Urinary bladder (tissue), 4 donors: ENCODE data around the gene FAM111B. TPM values are rescaled to one million over a fixed set of nuclear protein-coding genes. Genes with fewer than 3 reads are reported as not detected.
A peak's percentile ranks its signal among the peaks of the same experiment; 100 is the strongest.
"Not testable (repeated sequence)": the region's sequence is repeated elsewhere in the genome, so short reads cannot be mapped to it uniquely, and the experiment has no call there.

Experiments
- DNase-seq: peaks from one replicate; pipeline ENCODE4 v3.0.0-alpha.2; 2015; ENCODE audit errors: extremely low spot score
- H3K27ac ChIP-seq: one replicate; pipeline ENCODE4 v1.5.1; 2013; ENCODE audit warnings: low read depth, mild to moderate bottlenecking, moderate library complexity
- H3K36me3 ChIP-seq: one replicate; pipeline ENCODE4 v1.6.1; 2013; ENCODE audit warnings: mild to moderate bottlenecking, moderate library complexity; ENCODE audit not compliant: insufficient read depth
- H3K4me1 ChIP-seq: one replicate; pipeline ENCODE4 v1.6.1; 2013; ENCODE audit warnings: mild to moderate bottlenecking, moderate library complexity; ENCODE audit not compliant: insufficient read depth
- H3K4me3 ChIP-seq: one replicate; pipeline ENCODE4 v1.5.1; 2013; ENCODE audit warnings: low read depth, low read length
- WGBS: extraction: QIAGEN DNeasy Blood & Tissue Kit; methylation state at CpG from one replicate; pipeline ENCODE4 v1.1.7; 2013; 5-methylcytosine and 5-hydroxymethylcytosine counted together
- polyA plus RNA-seq: library from polyadenylated mRNA; stranded (reverse); fragments of 200-250 nt; gene quantifications from one replicate; pipeline ENCODE4 v1.2.3, GENCODE V29; 2013
- total RNA-seq: library from RNA; depleted of rRNA; stranded (reverse); fragments of >200 nt; gene quantifications from one replicate; pipeline ENCODE4 v1.2.3, GENCODE V29; 2014
- donor health status: healthy with polysubstance abuse.
- donor health status: healthy.

FAM111B gene
- total and polyA plus RNA-seq, 2 donors, result 0.23 to 25.9 TPM

GRCh38 chr11:59119826-59120225 lies 12.8 kb downstream of the FAM111B start:
- DNase-seq, result no peak
- Histone ChIP-seq H3K36me3 (no peaks in the 10 kb centered on the region), H3K4me1 (no peaks in the 10 kb centered on the region), H3K4me3 (no peak overlapping the region), H3K27ac (no peak overlapping the region)

GRCh38 chr11:59135648-59136461 lies 28.8 kb downstream of the FAM111B start:
- no peaks in the 10 kb centered on the region for H3K36me3 ChIP-seq

DNA sequence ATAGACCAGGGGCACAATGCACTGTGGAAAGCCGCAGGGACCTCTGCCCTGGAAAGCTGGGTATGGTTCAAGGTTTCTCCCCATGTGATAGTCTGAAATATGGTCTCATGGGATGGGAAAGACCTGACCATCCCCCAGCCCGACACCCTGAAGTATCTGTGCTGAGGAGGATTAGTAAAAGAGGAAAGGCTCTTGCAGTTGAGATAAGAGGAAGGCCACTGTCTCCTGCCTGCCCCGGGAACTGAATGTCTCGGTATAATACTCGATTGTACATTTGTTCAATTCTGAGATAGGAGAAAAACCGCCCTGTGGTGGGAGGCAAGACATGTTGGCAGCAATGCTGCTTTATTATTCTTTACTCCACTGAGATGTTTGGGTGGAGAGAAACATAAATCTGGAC lies 29.5 kb downstream of the FAM111B start:
- H3K27ac ChIP-seq, H3K4me1 ChIP-seq, H3K36me3 ChIP-seq, DNase-seq, H3K4me3 ChIP-seq: not testable (repeated sequence)
- WGBS, result 69% methylated on average over 6 of the region's 6 CpGs

More at GRCh38 chr11:59135648-59136461, 28.8 kb downstream of the FAM111B start:
- Histone ChIP-seq H3K4me3 (no peak overlapping the region), H3K4me1 (no peaks in the 10 kb centered on the region), H3K27ac (no peak overlapping the region)
- peak; percentile 21 for DNase-seq
- 12% methylated on average over 20 of the region's 20 CpGs for WGBS

- H3K27ac ChIP-seq, result no peak overlapping the region
- 95% methylated on average over 17 of the region's 17 CpGs for WGBS
These were observed 30.2 kb downstream of the FAM111B start for GRCh38 chr11:59137190-59137589.

DNA sequence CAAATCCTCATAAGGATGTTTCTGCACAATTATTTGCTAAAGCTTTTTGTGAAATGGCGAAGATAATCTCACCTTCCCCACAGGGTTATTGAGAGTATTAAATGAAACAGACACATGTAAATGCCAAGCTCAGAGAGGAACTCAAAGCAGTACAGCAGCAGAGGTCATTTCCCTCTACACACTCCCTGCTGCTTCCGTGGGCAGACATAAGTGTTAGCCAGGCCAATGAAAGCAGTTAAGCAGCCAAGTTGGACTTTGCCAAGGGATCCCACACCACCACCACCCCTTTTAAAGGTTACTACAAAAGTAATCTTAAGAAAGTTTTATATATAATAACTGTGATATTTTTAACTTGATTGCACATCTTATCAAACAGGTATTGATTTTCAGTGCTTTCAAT lies 31.6 kb downstream of the FAM111B start:
- no peak for DNase-seq
- H3K27ac ChIP-seq, result no peak overlapping the region
- H3K4me3 ChIP-seq, result no peak overlapping the region
- 70% methylated on average over 2 of the region's 2 CpGs for WGBS
- no peaks in the 10 kb centered on the region for H3K36me3 ChIP-seq
- H3K4me1 ChIP-seq, result no peaks in the 10 kb centered on the region

More at GRCh38 chr11:59137190-59137589, 30.2 kb downstream of the FAM111B start:
- no peak for DNase-seq
- H3K36me3 ChIP-seq, result no peaks in the 10 kb centered on the region
- H3K4me3 ChIP-seq, result no peak overlapping the region
- H3K4me1 ChIP-seq, result no peaks in the 10 kb centered on the region

GRCh38 chr11:59141191-59141590 lies 34.2 kb downstream of the FAM111B start:
- H3K4me3 ChIP-seq, result no peak overlapping the region
- no peak overlapping the region for H3K27ac ChIP-seq
- WGBS, result 92% methylated on average over 4 of the region's 4 CpGs
- no peak for DNase-seq
- H3K4me1 ChIP-seq, result peaks cover 2% of the 10 kb centered on the region
- H3K36me3 ChIP-seq, result no peaks in the 10 kb centered on the region

GRCh38 chr11:59141673-59142460 lies 34.8 kb downstream of the FAM111B start:
- DNase-seq, result no peak
- Histone ChIP-seq H3K27ac (peak overlapping the region; percentile 77), H3K4me1 (peaks cover 2% of the 10 kb centered on the region), H3K36me3 (no peaks in the 10 kb centered on the region), H3K4me3 (peak overlapping the region; percentile 65)
- WGBS, result 5% methylated on average over 3 of the region's 3 CpGs

- Histone ChIP-seq H3K27ac (peak within 1 kb of the TSS; percentile 77), H3K36me3 (no peaks in the 10 kb centered on the region), H3K4me3 (peak within 1 kb of the TSS; percentile 65), H3K4me1 (peaks cover 2% of the 10 kb centered on the region)
- peak; percentile 83 for DNase-seq
- WGBS, result under 1% methylated on average over 50 of the region's 50 CpGs
These were observed 35.8 kb downstream of the FAM111B start, which contains the start of gene FAM111A for GRCh38 chr11:59142530-59143507. FAM111A (plus strand) TSS chr11:59142856; CDS start chr11:59148873, 6,017 bp downstream.

DNA sequence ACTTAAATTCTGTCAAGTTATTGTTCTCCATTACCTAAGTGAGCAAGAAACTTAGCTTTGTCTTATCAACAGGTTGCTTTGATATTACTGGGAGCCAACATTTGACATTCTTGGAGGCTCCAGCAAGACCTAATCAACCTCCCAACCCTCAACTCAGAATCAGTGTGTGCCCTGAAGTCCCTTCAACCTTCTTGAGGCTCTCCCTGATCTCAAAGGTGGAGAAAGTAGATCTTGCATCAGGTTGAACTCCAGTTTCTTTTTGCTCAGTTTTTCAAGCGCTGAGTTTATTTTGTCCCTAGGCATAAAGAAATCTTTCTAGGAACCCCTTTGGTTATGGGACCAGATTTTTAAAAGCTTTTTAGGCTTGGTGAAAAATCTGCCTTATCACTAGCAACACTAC lies 37.1 kb downstream of the FAM111B start:
- Histone ChIP-seq H3K27ac (peak overlapping the region; percentile 66), H3K4me3 (peak overlapping the region; percentile 64), H3K4me1 (peaks cover 2% of the 10 kb centered on the region), H3K36me3 (no peaks in the 10 kb centered on the region)
- 86% methylated on average over 1 of the region's 1 CpG for WGBS
- no peak for DNase-seq

DNA sequence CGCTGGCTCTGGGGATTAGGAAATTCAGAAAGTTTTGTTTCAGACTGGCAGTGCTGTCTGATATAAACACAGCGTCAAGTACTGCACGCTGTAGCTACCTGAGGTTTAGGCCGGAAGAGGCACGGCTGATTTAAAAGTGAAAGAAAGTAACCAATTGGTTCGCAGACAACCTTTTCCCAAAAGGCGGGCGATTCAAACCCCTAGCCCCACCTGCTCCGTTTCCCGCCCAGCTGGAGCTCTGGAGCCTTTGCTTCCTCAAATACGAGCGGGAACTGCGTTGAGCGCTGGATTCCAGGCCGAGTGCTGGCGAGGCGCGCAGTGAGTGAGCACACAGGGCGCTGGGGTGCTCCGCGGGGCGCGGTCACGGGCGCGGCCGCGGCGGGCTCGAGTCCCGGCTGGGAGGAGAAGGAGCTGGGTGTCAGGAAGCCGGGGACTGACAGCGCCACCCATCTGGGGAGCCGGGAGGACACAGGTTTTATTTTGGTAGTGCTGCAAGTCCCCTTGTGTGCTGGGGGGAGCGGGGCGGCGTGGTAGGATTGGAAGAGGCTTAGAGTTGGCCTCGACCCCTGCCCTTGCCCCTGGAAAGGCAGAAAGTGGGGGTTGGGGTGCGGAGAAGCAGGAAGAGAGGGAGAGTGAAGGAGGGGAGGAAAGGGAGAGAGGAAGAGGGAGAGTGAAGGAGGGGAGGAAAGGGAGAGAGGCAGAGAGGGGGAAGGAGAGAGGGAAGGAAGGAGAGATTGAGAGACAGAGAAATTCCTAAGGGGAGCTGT lies 37.7 kb downstream of the FAM111B start:
- H3K36me3 ChIP-seq, result no peaks in the 10 kb centered on the region
- H3K4me3 ChIP-seq, result peak overlapping the region; percentile 64
- 1% methylated on average over 39 of the region's 39 CpGs for WGBS
- peak overlapping the region; percentile 66 for H3K27ac ChIP-seq
- DNase-seq, result peak; percentile 83
- peaks cover 2% of the 10 kb centered on the region for H3K4me1 ChIP-seq

DNA sequence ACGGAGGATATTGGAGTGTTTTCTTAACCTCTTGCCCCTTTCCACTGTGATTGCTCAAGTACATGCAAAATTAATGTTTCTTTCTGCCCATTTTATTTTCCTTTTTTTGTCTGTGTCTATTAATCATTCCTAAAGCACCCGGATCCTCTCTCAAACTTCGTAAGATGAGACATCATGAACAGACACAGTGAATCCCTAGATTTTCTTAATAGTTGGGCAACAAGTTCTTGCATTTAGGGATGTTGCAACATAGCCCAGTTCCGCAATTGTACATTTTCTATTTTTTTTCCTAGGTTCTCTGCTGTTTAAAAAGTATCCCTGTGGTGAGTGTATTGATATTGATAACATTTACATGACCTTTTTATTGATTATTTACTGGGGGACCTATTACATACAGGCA lies 38.5 kb downstream of the FAM111B start:
- 61% methylated on average over 4 of the region's 4 CpGs for WGBS
- Histone ChIP-seq H3K4me1 (peaks cover 2% of the 10 kb centered on the region), H3K4me3 (no peak overlapping the region), H3K27ac (no peak overlapping the region), H3K36me3 (no peaks in the 10 kb centered on the region)
- DNase-seq, result no peak

- no peak for DNase-seq
- no peaks in the 10 kb centered on the region for H3K4me1 ChIP-seq
- WGBS, result 92% methylated on average over 1 of the region's 1 CpG
- no peak overlapping the region for H3K4me3 ChIP-seq
- H3K27ac ChIP-seq, result no peak overlapping the region
- H3K36me3 ChIP-seq, result no peaks in the 10 kb centered on the region
These were observed 44.7 kb downstream of the FAM111B start for GRCh38 chr11:59151761-59152160.
